Esophagus muscularis mucosa (tissue), 4 donors: ENCODE measurements around the gene PSME2. TPM values are rescaled to one million over a fixed set of nuclear protein-coding genes. Genes with fewer than 3 reads are reported as not detected.

Experiments used
- DNase-seq: peaks from one replicate; pipeline ENCODE4 v3.0.0-alpha.2; 2017; ENCODE audit errors: extremely low spot score
- H3K27ac ChIP-seq, 4 donors: fragments of 200-600 bp; sonication (generic); replicated peaks in 1 of 4; 1 replicate in 3 of 4; 2 replicates in 1 of 4; pipeline ENCODE4 v1.5.1; 2016 to 2019; ENCODE audit warnings: mild to moderate bottlenecking in 1 of 4
- H3K27me3 ChIP-seq, 4 donors: fragments of 200-600 bp; sonication (generic); one replicate each; pipeline versions ENCODE4 v1.5.1 to v1.6.0; 2016 to 2019
- H3K36me3 ChIP-seq, 4 donors: fragments of 200-600 bp; sonication (generic); one replicate each; pipeline ENCODE4 v1.5.1; 2016 to 2019
- H3K4me1 ChIP-seq, 4 donors: fragments of 200-600 bp; sonication (generic); one replicate each; pipeline ENCODE4 v1.5.1; 2016 to 2019
- H3K4me3 ChIP-seq, 4 donors: fragments of 200-600 bp; sonication (generic); 1 replicate in 2 of 4; 2 replicates in 2 of 4; pipeline ENCODE4 v1.5.1; 2016 to 2019; ENCODE audit warnings: mild to moderate bottlenecking in 4 of 4, moderate library complexity in 1 of 4
- H3K9me3 ChIP-seq, 4 donors: fragments of 200-600 bp; sonication (generic); 1 replicate in 3 of 4; 2 replicates in 1 of 4; pipeline ENCODE4 v1.5.1; 2016 to 2019
- EP300 ChIP-seq: sonication (generic); formaldehyde crosslinking; IDR thresholded peaks from one replicate; pipeline ENCODE4 v1.6.1; 2017; ENCODE audit warnings: antibody characterized with exemption
- POLR2A ChIP-seq: fragments of 450-650 bp; IDR thresholded peaks from one replicate; pipeline ENCODE4 v1.6.1; 2017; ENCODE audit warnings: antibody characterized with exemption, moderate library complexity, mild to moderate bottlenecking, low read depth
- POLR2AphosphoS5 ChIP-seq, 2 donors: sonication (generic); formaldehyde crosslinking; IDR thresholded peaks; one replicate each; pipeline ENCODE4 v1.6.1; 2017; ENCODE audit warnings: antibody characterized with exemption in 2 of 2
- WGBS: methylation state at CpG from one replicate; pipeline ENCODE4 v1.1.5; 2018; 5-methylcytosine and 5-hydroxymethylcytosine counted together
- intact Hi-C: fragments of 100-400 bp; cut with DNase I; formaldehyde crosslinking; loops from one replicate; pipeline ENCODE4 v1.15.1; 2023
- total RNA-seq, 4 donors: library from RNA; depleted of rRNA; stranded (reverse); fragments of >200 nt; gene quantifications; one replicate each; pipeline versions ENCODE4 v1.1.0 to v1.2.1, GENCODE V29; 2016
- TF ChIP-seq, protein P1 (sequence below), 3 experiments: fragments of 200-600 bp in 2 of 3; fragments of 450-650 bp in 1 of 3; sonication (generic) in 2 of 3; IDR thresholded peaks; one replicate each; pipeline ENCODE4 v1.5.1; 2017 to 2019; ENCODE audit warnings: antibody characterized with exemption in 3 of 3, mild to moderate bottlenecking in 2 of 3, moderate library complexity in 1 of 3

The PSME2 gene
- total RNA-seq, 4 donors from 2014 or later: 32.8 to 64.3 (median 42.6) TPM

DNA sequence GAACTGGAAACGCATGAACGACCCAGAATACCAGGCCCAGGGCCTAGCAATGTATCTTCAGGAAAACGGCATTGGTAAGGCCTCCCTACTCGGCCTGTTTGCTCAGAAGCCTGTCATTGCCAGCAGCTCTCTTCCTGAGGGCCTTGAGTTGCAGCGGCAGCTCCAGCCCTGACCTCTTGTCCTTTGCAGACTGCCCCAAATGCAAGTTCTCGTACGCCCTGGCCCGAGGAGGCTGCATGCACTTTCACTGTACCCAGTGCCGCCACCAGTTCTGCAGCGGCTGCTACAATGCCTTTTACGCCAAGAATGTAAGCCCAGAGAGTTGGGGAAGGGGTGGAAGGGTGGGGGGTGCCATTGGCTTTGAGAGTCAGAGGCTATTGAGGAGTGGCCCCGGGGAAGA is 10.9 kb upstream of the PSME2 start:
- DNase-seq: no peak
- Histone ChIP-seq H3K27me3 (no peaks in the 10 kb centered on the region), H3K4me1 (peaks cover 13 to 19% (median 17%) of the 10 kb centered on the region in 4 donors), H3K4me3 (no peak overlapping the region), H3K9me3 (no peaks in the 10 kb centered on the region), H3K36me3 (peaks cover 58 to 79% (median 69%) of the 10 kb centered on the region in 4 donors), H3K27ac (no peak overlapping the region)
- intact Hi-C loops: no loop called here
- WGBS: 90% methylated on average over 12 of the region's 12 CpGs
- TF ChIP-seq POLR2AphosphoS5 (IDR thresholded peaks at IDR 0.05) (no peak), POLR2A (no peak), EP300 (no peak)
- TF ChIP-seq, protein P1, sequence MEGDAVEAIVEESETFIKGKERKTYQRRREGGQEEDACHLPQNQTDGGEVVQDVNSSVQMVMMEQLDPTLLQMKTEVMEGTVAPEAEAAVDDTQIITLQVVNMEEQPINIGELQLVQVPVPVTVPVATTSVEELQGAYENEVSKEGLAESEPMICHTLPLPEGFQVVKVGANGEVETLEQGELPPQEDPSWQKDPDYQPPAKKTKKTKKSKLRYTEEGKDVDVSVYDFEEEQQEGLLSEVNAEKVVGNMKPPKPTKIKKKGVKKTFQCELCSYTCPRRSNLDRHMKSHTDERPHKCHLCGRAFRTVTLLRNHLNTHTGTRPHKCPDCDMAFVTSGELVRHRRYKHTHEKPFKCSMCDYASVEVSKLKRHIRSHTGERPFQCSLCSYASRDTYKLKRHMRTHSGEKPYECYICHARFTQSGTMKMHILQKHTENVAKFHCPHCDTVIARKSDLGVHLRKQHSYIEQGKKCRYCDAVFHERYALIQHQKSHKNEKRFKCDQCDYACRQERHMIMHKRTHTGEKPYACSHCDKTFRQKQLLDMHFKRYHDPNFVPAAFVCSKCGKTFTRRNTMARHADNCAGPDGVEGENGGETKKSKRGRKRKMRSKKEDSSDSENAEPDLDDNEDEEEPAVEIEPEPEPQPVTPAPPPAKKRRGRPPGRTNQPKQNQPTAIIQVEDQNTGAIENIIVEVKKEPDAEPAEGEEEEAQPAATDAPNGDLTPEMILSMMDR (IDR thresholded peaks at IDR 0.05): no peak

DNA sequence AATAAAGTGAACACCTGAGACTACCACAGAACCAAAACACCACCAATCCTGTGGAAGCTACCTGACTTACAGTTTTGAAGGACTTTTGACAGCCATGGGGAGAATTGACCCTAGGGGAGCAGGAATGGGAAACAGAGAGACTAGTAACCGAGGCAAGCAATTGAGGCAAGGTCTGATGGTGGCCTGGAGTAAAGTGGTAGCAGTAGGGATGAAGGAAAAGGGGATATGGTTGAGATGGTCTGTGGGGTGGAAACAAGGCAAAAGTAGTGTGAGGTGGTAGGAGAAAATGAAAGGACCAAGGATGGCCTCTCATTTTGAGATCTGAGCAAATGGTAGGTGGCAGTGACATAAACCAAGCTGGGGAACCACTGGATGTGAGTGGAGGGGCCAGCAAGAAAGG is 10.4 kb upstream of the PSME2 start:
- no peak for DNase-seq
- H3K27me3 ChIP-seq: no peaks in the 10 kb centered on the region
- WGBS: 90% methylated on average over 1 of the region's 1 CpG
- H3K36me3 ChIP-seq: peaks cover 61 to 84% (median 74%) of the 10 kb centered on the region in 4 donors
- no peak overlapping the region for H3K27ac ChIP-seq
- peaks cover 9 to 14% (median 13%) of the 10 kb centered on the region in 4 donors for H3K4me1 ChIP-seq
- intact Hi-C loops: no loop called here
- H3K4me3 ChIP-seq: no peak overlapping the region
- H3K9me3 ChIP-seq: no peaks in the 10 kb centered on the region
- TF ChIP-seq, protein P1 (IDR thresholded peaks at IDR 0.05): no peak
- TF ChIP-seq POLR2A: no peak
- no peak for TF ChIP-seq POLR2AphosphoS5 (IDR thresholded peaks at IDR 0.05)

DNA sequence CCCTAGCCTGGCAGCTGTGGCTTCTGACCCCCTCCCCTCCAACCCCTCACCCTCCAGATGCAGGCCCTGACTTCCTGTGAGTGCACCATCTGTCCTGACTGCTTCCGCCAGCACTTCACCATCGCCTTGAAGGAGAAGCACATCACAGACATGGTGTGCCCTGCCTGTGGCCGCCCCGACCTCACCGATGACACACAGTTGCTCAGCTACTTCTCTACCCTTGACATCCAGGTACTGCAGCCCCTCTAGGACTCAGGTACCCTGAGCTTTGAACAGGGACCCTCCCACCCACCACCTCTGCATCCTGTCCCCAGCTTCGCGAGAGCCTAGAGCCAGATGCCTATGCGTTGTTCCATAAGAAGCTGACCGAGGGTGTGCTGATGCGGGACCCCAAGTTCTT is 8.7 kb upstream of the PSME2 start:
- no peak for DNase-seq
- Histone ChIP-seq H3K9me3 (no peaks in the 10 kb centered on the region), H3K4me1 (peaks cover under 1 to 5% (median 2%) of the 10 kb centered on the region in 4 donors), H3K27ac (peak overlapping the region in 1 of 4 donors; percentile 8), H3K27me3 (no peaks in the 10 kb centered on the region), H3K4me3 (no peak overlapping the region), H3K36me3 (peaks cover 78 to 96% (median 86%) of the 10 kb centered on the region in 4 donors)
- 93% methylated on average over 9 of the region's 10 CpGs for WGBS
- no peak for TF ChIP-seq EP300
- TF ChIP-seq POLR2A: no peak
- no peak for TF ChIP-seq POLR2AphosphoS5 (IDR thresholded peaks at IDR 0.05)
- intact Hi-C loops: no loop called here

DNA sequence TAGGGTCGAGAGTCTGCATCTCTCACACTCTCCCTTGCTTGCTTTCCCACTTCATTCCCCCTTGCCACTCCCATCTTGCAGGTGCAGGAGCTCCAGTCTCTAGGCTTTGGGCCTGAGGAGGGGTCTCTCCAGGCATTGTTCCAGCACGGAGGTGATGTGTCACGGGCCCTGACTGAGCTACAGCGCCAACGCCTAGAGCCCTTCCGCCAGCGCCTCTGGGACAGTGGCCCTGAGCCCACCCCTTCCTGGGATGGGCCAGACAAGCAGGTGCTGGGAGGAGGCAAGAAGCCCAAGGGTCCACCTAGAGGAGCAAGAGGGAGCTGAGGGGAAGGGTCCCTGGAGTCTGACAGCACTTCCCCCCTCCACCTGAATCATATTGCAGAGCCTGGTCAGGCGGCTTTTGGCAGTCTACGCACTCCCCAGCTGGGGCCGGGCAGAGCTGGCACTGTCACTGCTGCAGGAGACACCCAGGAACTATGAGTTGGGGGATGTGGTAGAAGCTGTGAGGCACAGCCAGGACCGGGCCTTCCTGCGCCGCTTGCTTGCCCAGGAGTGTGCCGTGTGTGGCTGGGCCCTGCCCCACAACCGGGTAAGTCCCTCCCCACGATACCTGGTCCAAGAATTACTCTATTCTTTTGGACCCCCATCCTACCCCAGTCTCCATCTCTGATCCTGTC is 5.1 kb upstream of the PSME2 start:
- TF ChIP-seq POLR2AphosphoS5 (IDR thresholded peaks at IDR 0.05) (no peak), POLR2A (no peak), EP300 (no peak)
- TF ChIP-seq, protein P1 (IDR thresholded peaks at IDR 0.05): no peak
- intact Hi-C loops: no loop called here
- no peak overlapping the region for H3K4me3 ChIP-seq
- peaks cover 8 to 31% (median 23%) of the 10 kb centered on the region in 4 donors for H3K4me1 ChIP-seq
- H3K27ac ChIP-seq: no peak overlapping the region
- no peaks in the 10 kb centered on the region for H3K9me3 ChIP-seq
- peaks cover 52 to 80% (median 74%) of the 10 kb centered on the region in 4 donors for H3K36me3 ChIP-seq
- WGBS: 91% methylated on average over 16 of the region's 16 CpGs
- no peak for DNase-seq
- no peaks in the 10 kb centered on the region for H3K27me3 ChIP-seq

DNA sequence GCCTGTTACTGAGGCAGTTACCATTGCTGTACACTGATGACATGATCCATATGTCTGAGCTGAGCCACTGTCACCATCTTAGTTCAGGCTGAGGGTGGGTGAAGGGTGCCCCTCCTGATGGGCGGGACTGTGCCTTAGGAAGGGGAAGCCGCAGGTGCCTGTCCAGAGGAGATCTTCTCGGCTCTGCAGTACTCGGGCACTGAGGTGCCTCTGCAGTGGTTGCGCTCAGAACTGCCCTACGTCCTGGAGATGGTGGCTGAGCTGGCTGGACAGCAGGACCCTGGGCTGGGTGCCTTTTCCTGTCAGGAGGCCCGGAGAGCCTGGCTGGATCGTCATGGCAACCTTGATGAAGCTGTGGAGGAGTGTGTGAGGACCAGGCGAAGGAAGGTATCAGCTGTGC is 4.6 kb upstream of the PSME2 start:
- H3K27me3 ChIP-seq: no peaks in the 10 kb centered on the region
- peaks cover 8 to 34% (median 25%) of the 10 kb centered on the region in 4 donors for H3K4me1 ChIP-seq
- H3K4me3 ChIP-seq: no peak overlapping the region
- WGBS: 85% methylated on average over 5 of the region's 9 CpGs
- H3K27ac ChIP-seq: no peak overlapping the region
- intact Hi-C loops: no loop called here
- H3K9me3 ChIP-seq: no peaks in the 10 kb centered on the region
- H3K36me3 ChIP-seq: peaks cover 47 to 74% (median 69%) of the 10 kb centered on the region in 4 donors
- no peak for TF ChIP-seq EP300
- TF ChIP-seq, protein P1 (IDR thresholded peaks at IDR 0.05): no peak
- TF ChIP-seq POLR2A: no peak
- no peak for TF ChIP-seq POLR2AphosphoS5 (IDR thresholded peaks at IDR 0.05)
- DNase-seq: no peak
